K562 (cell line): Measurements from ENCODE around the gene PCP4L1. TPM values are rescaled to one million over a fixed set of nuclear protein-coding genes. Genes with fewer than 3 reads are reported as not detected.

Experiments used
- ATAC-seq: fragments of 200-7000 bp; cut with Tn5 transposase; 3 replicates; pipeline ENCODE4 v1.9.1; 2020; ENCODE audit warnings: moderate library complexity
- BruUV-seq: library from RNA; stranded (reverse); fragments of 400-500 nt; replicated peaks from 2 replicates; lab custom pipeline; 2021; lab: Mats Ljungman, UMichigan
- CTCF ChIA-PET: fragments of 300-600 bp; formaldehyde crosslinking; extraction: SDS; loops from one replicate; lab custom pipeline; 2021; ENCODE audit warnings: low intra/inter-chr PET ratio; lab: Yijun Ruan, JAX
- POLR2A ChIA-PET: fragments of 300-600, 350-650 bp; sonication (Branson Sonifier 250); formaldehyde crosslinking; extraction: SDS; loops from one replicate; lab custom pipeline; 2021; ENCODE audit warnings: antibody characterized with exemption, inconsistent platforms; lab: Yijun Ruan, JAX
- DNase-seq, 4 experiments: peaks; one replicate each; pipeline versions ENCODE4 v3.0.0 to v3.0.0-alpha.2; 2011 to 2018; ENCODE audit warnings: low spot score in 3 of 4, mixed read lengths in 3 of 4; ENCODE audit errors: extremely low read depth in 1 of 4
- FAIRE-seq: peaks from 2 replicates; lab custom pipeline; 2011; peaks lifted over from hg19 to GRCh38; lab: Jason Lieb, UNC
- H2AFZ ChIP-seq: 2 replicates; pipeline ENCODE4 v1.6.0; 2011; ENCODE audit warnings: low read depth, low read length, control low read depth, inconsistent platforms
- H3K27ac ChIP-seq: fragments of 200-600 bp; 3 replicates; pipeline ENCODE4 v1.8.0; 2011; ENCODE audit warnings: low read depth, mild to moderate bottlenecking, control low read depth, inconsistent platforms, low read length, moderate library complexity, mixed read lengths; ENCODE audit errors: extremely low read depth
- H3K27me3 ChIP-seq, 2 experiments: fragments of 300-600 bp in 1 of 2; 2 replicates in 1 of 2; 3 replicates in 1 of 2; pipeline versions ENCODE4 v1.6.0 to v1.8.0; 2011; ENCODE audit warnings: inconsistent platforms in 2 of 2, low read length in 2 of 2, mild to moderate bottlenecking in 1 of 2, mixed read lengths in 1 of 2, moderate library complexity in 1 of 2; ENCODE audit not compliant: control insufficient read depth in 2 of 2, insufficient read depth in 2 of 2
- H3K36me3 ChIP-seq: fragments of 300-600 bp; 3 replicates; pipeline ENCODE4 v1.8.0; 2011; ENCODE audit warnings: mild to moderate bottlenecking, low read length, inconsistent platforms; ENCODE audit not compliant: control insufficient read depth, insufficient read depth
- H3K4me1 ChIP-seq, 2 experiments: fragments of 200-600 bp in 1 of 2; replicated peaks in 1 of 2; 2 replicates in 1 of 2; 3 replicates in 1 of 2; pipeline versions ENCODE4 v1.5.1 to v1.8.0; 2011; ENCODE audit warnings: inconsistent platforms in 2 of 2, low read length in 2 of 2, mild to moderate bottlenecking in 1 of 2, mixed read lengths in 1 of 2, moderate library complexity in 1 of 2; ENCODE audit not compliant: control insufficient read depth in 2 of 2, insufficient read depth in 2 of 2
- H3K4me2 ChIP-seq: 2 replicates; pipeline ENCODE4 v1.6.1; 2011; ENCODE audit warnings: low read length, control low read depth, inconsistent platforms, mixed read lengths; ENCODE audit not compliant: insufficient read depth
- H3K4me3 ChIP-seq: fragments of 200-600 bp; sonication (generic), shearing (Covaris generic); 2 replicates; pipeline ENCODE4 v1.5.1; 2016; ENCODE audit warnings: control low read depth, inconsistent platforms
- H3K79me2 ChIP-seq: fragments of 200-600 bp; 3 replicates; pipeline ENCODE4 v1.8.0; 2011; ENCODE audit warnings: low read length, inconsistent platforms; ENCODE audit not compliant: control insufficient read depth, insufficient read depth
- H3K9ac ChIP-seq, 2 experiments: 2 replicates each; pipeline versions ENCODE4 v1.6.0 to v1.6.1; 2011; ENCODE audit warnings: low read depth in 2 of 2, low read length in 2 of 2, control low read depth in 1 of 2, inconsistent platforms in 1 of 2, mild to moderate bottlenecking in 1 of 2, mixed read lengths in 1 of 2; ENCODE audit not compliant: insufficient read depth in 1 of 2
- H3K9me1 ChIP-seq: one replicate; pipeline ENCODE4 v1.6.0; 2011; ENCODE audit warnings: inconsistent platforms, mild to moderate bottlenecking, low read length, moderate library complexity; ENCODE audit not compliant: control insufficient read depth, insufficient read depth
- H3K9me3 ChIP-seq: replicated peaks from 2 replicates; pipeline ENCODE4 v1.5.1; 2011; ENCODE audit warnings: low read depth, low read length, inconsistent platforms; ENCODE audit not compliant: control insufficient read depth, insufficient read depth
- H4K20me1 ChIP-seq: replicated peaks from 2 replicates; pipeline ENCODE4 v1.6.1; 2011; ENCODE audit warnings: low read length, inconsistent platforms, mixed read lengths; ENCODE audit not compliant: control insufficient read depth, insufficient read depth
- ARID2 ChIP-seq: fragments of 450-650 bp; IDR thresholded peaks from 2 replicates; pipeline ENCODE4 v1.6.1; 2017; ENCODE audit warnings: antibody characterized with exemption, mild to moderate bottlenecking
- ATF1 ChIP-seq, 2 experiments: fragments of 450-650 bp in 1 of 2; IDR thresholded peaks; 2 replicates each; pipeline ENCODE4 v1.6.1; 2016; ENCODE audit warnings: missing compliant biosample characterization in 1 of 2, missing genetic modification characterization in 1 of 2
- CBX3 ChIP-seq, 2 experiments: IDR thresholded peaks; 1 replicate in 1 of 2; 2 replicates in 1 of 2; pipeline ENCODE4 v1.6.1; 2012; ENCODE audit warnings: inconsistent platforms in 2 of 2, low read length in 2 of 2, borderline replicate concordance in 1 of 2, control low read depth in 1 of 2
- CC2D1A ChIP-seq: fragments of 450-650 bp; IDR thresholded peaks from 2 replicates; pipeline ENCODE4 v1.6.1; 2017; ENCODE audit warnings: mild to moderate bottlenecking
- DNMT1 ChIP-seq: fragments of 450-650 bp; IDR thresholded peaks from 2 replicates; pipeline ENCODE4 v1.6.1; 2016; ENCODE audit warnings: antibody characterized with exemption, mild to moderate bottlenecking
- ELF1 ChIP-seq: fragments of 200-800 bp; sonication (Bioruptor generic); IDR thresholded peaks from 2 replicates; pipeline ENCODE4 v1.6.1; 2016; ENCODE audit warnings: missing genetic modification characterization, missing compliant biosample characterization
- GTF2E2 ChIP-seq: fragments of 200-800 bp; sonication (Bioruptor generic); IDR thresholded peaks from 2 replicates; pipeline ENCODE4 v1.6.1; 2016; ENCODE audit warnings: missing genetic modification characterization, missing compliant biosample characterization
- RBM25 ChIP-seq: fragments of 200-400 bp; formaldehyde crosslinking; IDR thresholded peaks from 2 replicates; pipeline ENCODE4 v1.6.1; 2018; ENCODE audit warnings: low read length, low read depth, moderate library complexity; ENCODE audit not compliant: severe bottlenecking
- RCOR1 ChIP-seq, 2 experiments: IDR thresholded peaks; 2 replicates each; pipeline ENCODE4 v1.6.1; 2012; ENCODE audit warnings: low read depth in 2 of 2, low read length in 2 of 2, borderline replicate concordance in 1 of 2, improper control_type of control experiment in 1 of 2
- SLC30A9 ChIP-seq: fragments of 250-450 bp; sonication (Bioruptor Pico); IDR thresholded peaks from 2 replicates; pipeline ENCODE4 v1.8.0; 2022; ENCODE audit warnings: mild to moderate bottlenecking, moderate library complexity
- SMARCA5 ChIP-seq: fragments of 450-650 bp; IDR thresholded peaks from 2 replicates; pipeline ENCODE4 v1.6.1; 2016
- TFAP4 ChIP-seq: sonication (generic); formaldehyde crosslinking; IDR thresholded peaks from 2 replicates; pipeline ENCODE4 v1.8.0; 2022; ENCODE audit warnings: missing genetic modification reagents, mild to moderate bottlenecking, moderate library complexity, borderline replicate concordance
- ZBTB11 ChIP-seq, 3 experiments: fragments of 200-800 bp in 1 of 3; fragments of 250-450 bp in 1 of 3; fragments of 450-650 bp in 1 of 3; sonication (Bioruptor Pico) in 1 of 3; sonication (Bioruptor generic) in 1 of 3; formaldehyde crosslinking in 1 of 3; IDR thresholded peaks; 2 replicates each; pipeline versions ENCODE4 v1.6.1 to v1.8.0; 2016 to 2022; ENCODE audit warnings: mild to moderate bottlenecking in 2 of 3, missing genetic modification characterization in 2 of 3, missing compliant biosample characterization in 1 of 3, moderate library complexity in 1 of 3
- ZNF212 ChIP-seq: fragments of 450-650 bp; formaldehyde crosslinking; IDR thresholded peaks from 2 replicates; pipeline ENCODE4 v1.4.0; 2020; ENCODE audit warnings: mild to moderate bottlenecking
- WGBS: fragments of 100-300 bp; shearing (Covaris generic); methylation state at CpG from one replicate; pipeline ENCODE4 v1.1.6; 2016; ENCODE audit warnings: low coverage, mixed read lengths; ENCODE audit not compliant: insufficient coverage; ENCODE audit errors: missing lambda C conversion rate; 5-methylcytosine and 5-hydroxymethylcytosine counted together
- in situ Hi-C: fragments of 300-500 bp; cut with MboI; formaldehyde crosslinking; loops from 4 replicates; pipeline ENCODE4 v1.15.0; 2018; ENCODE audit warnings: inconsistent platforms, mixed read lengths
- intact Hi-C: fragments of 100-400 bp; cut with micrococcal nuclease; formaldehyde crosslinking; loops from 2 replicates; pipeline ENCODE4 v1.14.2; 2022
- polyA plus RNA-seq, 8 experiments: library from polyadenylated mRNA; depleted of rRNA in 4 of 8; stranded (reverse) in 5 of 8; unstranded in 3 of 8; fragments of >200 nt; fragmentation: Nextera tagmentation in 2 of 8; fragmentation: Illumina TruSeq in 1 of 8; extraction: Ambion mirVana in 2 of 8; extraction: Trizol in 1 of 8; gene quantifications; 2 replicates each; pipeline versions ENCODE4 v1.2.1 to v1.2.3, GENCODE V29; 2011 to 2014; ENCODE audit warnings: inconsistent platforms in 1 of 8, missing spikeins in 1 of 8
- total RNA-seq, 7 experiments: library from RNA; depleted of rRNA in 6 of 7; stranded (reverse); fragments of >200 nt in 6 of 7; fragmentation: Illumina TruSeq in 2 of 7; extraction: Trizol in 2 of 7; gene quantifications; 2 replicates each; pipeline versions ENCODE4 v1.2.1 to v1.2.3, GENCODE V29; 2011 to 2021; ENCODE audit warnings: low replicate concordance in 1 of 7

PCP4L1 gene
- total and polyA plus RNA-seq, 9 of the 15 experiments (the other 6 are each of a cell fraction or from before 2014, with no cell fraction given): not detected

DNA sequence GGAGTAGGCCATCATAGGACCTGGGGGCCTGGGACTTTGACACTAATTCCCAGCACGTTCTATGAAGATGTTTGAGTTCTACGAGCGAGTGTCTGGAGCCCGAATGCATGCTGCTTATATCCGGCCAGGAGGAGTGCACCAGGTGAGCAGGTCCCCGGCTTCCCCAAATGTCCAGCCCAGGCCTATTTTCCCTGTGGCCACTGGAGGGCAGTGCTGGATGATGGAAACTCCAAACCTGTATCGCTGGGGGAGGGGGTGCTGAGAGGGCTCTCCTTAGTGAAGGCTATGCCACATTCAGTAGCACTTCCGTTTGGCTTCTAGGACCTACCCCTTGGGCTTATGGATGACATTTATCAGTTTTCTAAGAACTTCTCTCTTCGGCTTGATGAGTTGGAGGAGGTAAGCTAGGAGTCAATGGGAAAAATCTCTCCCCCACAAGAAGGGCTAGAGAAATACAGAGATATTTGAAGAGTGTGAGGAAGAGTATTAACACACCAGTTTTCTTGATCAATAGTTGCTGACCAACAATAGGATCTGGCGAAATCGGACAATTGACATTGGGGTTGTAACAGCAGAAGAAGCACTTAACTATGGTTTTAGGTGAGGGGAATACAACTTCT is 48.6 kb upstream of the PCP4L1 start (continued):
- TF ChIP-seq ATF1 (CRISPR knock-in tag; IDR thresholded peaks at IDR 0.05) (no peak), ATF1 (tag; IDR thresholded peaks at IDR 0.05) (no peak), TFAP4 (peak; percentile 60; the same call in 1 of the 2 replicates)

GRCh38 chr1:161214369-161214768 is 44.2 kb upstream of the PCP4L1 start:
- H2AFZ ChIP-seq: no peak overlapping the region
- no peaks in the 10 kb centered on the region for H3K79me2 ChIP-seq
- H3K27ac ChIP-seq: no peak overlapping the region
- H3K36me3 ChIP-seq: peaks cover 52% of the 10 kb centered on the region
- 91% methylated on average over 9 of the region's 9 CpGs for WGBS
- FAIRE-seq: no peak
- H3K27me3 ChIP-seq: no peaks in the 10 kb centered on the region
- no TSS peak for BruUV-seq
- H3K4me3 ChIP-seq: no peak overlapping the region
- no peak for DNase-seq
- ChIA-PET POLR2A (interaction anchor here (0.7 kb wide), 1 partner anchor 12 kb away, joined by 3 read pairs; no protein-coding TSS in a partner anchor), CTCF (no interaction called here)
- H3K9me1 ChIP-seq: no peaks in the 10 kb centered on the region
- intact Hi-C loops (no loop called here), in situ Hi-C loops (no loop called here)
- no peak overlapping the region for H3K4me2 ChIP-seq
- H3K9me3 ChIP-seq: no peaks in the 10 kb centered on the region
- 0 out of 2 replicates have a peak, but pooled peaks cover 4% of the 10 kb centered on the region for H4K20me1 ChIP-seq
- H3K9ac ChIP-seq: no peak overlapping the region
- no peak for ATAC-seq
- peaks cover 7 to 23% of the 10 kb centered on the region in 2 experiments; a peak in 4 of 5 replicates for H3K4me1 ChIP-seq
- TF ChIP-seq GTF2E2 (tag) (no peak), RBM25 (no peak), CBX3 (IDR thresholded peaks at IDR 0.05; ENCODE audit: borderline replicate concordance in 1 of 2, low read length in 2 of 2) (no peak), ARID2 (no peak), ZNF212 (CRISPR knock-in tag) (no peak), SMARCA5 (no peak), ELF1 (tag) (no peak), DNMT1 (no peak), ZBTB11 (CRISPR knock-in tag; IDR thresholded peaks at IDR 0.05) (no peak), RCOR1 (IDR thresholded peaks at IDR 0.05; ENCODE audit: borderline replicate concordance in 1 of 2, low read depth in 2 of 2, low read length in 2 of 2) (no peak), CC2D1A (no peak), SLC30A9 (no peak)
